HK-2 (cell line): ENCODE results near the gene ADI1.

Experiments
- DNase-seq: peaks from one replicate; pipeline ENCODE4 v3.0.0-alpha.2; 2018; ENCODE audit not compliant: unreplicated experiment

The ADI1 gene

DNA sequence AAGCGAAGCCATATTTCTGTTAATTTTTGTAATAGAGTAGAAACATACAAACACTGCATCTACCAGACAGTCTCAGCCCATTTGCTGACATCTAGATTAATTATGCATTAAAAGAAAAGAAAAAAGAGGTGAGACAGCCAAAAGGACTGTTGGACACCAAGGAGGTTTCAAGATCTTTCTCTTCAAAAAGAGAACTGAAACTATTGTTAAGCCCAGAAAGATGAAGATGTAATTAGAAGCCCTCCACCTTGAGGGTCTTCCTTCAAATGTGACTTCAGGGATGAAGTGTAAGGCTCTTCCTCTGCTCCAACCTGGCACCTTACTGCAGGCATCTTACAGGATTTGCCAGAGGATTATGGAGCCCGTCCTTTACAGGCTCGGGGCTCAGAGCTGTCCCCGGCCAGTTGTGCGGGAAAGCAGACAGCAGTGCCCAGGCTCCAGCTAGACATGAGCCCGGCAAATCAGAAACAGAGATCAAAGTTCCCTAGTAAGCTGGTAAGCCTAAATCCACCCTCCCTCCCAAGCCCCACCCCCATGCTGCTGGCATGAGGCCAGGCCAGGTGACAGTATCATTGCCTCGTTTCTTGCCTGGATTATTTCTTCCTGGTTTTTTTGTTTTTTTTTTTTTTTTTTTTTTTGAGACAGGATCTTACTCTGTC lies 38.9 kb downstream of the ADI1 start:
- no peak for DNase-seq

DNA sequence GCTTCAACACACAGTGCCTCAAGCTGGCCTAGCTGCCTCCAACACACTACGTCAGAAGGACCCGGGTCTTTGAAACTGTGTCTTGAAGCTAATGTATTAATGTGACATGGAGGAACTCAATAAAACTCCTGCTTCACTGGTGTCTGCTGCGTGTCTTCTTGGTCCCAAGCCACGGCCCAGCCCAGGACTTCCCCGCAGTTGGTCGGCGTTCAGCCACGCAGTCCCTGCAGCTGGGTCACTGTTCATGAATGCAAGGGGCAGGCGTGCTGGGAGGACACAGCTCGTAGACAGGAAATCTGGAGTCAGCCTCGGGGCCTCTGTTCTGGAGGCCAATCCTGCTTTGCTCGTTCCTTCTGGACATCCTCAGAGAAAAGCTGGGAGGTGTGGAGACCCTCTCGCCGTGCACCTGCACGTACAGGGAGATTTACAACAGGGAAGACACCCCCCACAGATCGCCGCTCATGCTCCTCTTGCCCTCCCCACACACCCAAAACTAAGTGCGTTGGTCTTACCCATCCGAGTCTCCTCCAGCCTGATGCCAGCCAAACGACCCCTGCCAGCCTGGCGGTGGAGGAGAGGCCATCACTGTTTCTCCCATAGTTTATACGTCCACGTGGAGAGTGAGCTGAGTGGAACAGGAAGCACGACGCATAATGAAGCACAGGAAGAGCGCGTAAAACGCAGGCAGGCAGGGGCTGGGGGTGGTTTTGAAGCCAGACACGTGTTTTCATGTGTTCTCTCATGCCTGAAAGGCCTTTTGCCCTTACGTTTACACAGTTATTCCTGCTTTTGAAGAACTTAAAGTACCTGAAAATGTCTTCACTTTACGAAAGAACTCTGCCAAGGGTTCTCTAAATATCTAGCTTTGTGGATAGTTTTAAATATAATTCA lies 39.7 kb downstream of the ADI1 start:
- no peak for DNase-seq

DNA sequence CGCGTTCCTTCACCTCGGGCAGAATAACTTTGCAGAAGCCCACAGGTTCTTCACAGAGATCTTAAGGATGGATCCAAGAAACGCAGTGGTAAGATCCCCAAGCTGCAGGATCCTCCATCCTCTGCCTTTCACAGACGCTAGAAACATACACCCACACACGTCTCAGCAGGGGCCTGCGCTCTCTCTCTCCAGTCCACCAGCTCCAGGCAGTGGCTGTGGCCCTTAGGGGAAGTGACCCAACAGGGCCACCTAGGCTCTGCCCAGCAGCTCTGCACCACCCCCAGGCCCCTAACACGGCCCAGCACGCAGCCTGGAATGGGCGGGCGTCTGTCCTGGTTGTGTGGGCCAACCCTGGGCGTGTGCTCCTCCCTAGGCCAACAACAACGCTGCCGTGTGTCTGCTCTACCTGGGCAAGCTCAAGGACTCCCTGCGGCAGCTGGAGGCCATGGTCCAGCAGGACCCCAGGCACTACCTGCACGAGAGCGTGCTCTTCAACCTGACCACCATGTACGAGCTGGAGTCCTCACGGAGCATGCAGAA lies 40.4 kb downstream of the ADI1 start:
- no peak for DNase-seq

DNA sequence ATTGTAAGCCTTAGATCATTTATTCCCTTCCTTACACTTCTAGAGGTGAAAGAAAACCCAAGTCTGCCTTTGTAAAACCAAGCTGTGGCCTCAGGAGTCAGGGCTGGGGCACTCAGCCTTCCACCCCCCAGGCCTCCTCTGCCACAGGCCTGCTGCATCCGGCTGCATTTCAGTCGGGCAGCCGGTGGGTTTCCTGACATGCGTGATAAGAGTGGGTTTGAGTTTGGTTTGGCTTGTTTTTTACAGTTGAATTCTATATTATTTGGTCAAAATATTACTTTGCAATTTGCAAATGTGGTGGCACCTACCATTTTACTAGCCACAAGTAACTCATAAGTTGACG lies 42.4 kb downstream of the ADI1 start:
- no peak for DNase-seq

DNA sequence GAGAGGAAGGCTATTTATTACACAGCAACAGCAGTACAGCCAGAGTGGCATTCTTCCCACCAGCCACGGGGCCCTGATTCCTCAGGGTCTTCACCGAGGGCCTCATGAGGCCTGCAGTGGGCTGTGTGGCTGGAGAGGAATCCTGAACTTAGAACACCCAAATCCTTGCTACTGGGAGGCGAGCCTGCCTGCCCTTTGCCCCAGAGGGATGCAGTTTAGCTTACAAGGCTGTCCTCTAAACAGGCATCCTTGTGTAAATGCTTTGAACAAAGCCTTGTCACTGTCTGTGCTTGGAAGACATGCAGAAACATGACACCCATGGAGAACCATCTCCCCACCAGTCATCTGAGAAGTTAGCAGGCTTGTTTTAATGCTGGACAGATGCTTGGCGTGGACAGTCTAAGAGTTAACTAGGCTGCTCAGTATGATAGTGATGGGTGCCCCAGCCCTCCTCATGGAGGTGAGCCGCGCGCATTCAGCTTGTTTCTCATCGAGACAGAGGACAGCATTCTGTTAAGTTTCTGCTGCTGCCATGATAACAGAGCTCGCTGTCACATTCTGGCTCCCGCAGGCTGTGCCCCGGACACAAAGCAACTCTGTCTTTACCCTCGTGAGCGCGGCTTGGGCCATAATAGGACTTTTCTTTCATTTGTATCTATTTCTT lies 42.9 kb downstream of the ADI1 start:
- no peak for DNase-seq

DNA sequence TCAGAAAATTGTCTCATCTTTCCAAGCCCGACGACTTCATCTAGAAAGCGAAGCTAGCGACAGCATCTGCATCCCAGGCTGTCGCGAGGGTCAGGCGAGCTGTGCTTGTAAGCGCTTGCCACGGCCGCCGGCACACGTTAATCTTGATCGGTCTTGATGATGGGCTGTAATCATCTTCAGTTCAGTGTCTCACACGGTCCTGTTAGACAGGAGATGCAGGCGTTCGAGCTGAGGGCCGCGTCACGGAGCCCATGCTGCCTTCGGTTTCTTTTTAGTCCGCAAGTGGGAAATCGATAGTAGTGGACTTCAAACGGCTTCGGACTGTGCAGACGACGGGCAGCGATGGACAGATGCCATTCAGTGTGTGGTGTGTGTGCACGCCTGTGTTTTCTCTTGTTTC lies 43.6 kb downstream of the ADI1 start:
- DNase-seq: no peak

DNA sequence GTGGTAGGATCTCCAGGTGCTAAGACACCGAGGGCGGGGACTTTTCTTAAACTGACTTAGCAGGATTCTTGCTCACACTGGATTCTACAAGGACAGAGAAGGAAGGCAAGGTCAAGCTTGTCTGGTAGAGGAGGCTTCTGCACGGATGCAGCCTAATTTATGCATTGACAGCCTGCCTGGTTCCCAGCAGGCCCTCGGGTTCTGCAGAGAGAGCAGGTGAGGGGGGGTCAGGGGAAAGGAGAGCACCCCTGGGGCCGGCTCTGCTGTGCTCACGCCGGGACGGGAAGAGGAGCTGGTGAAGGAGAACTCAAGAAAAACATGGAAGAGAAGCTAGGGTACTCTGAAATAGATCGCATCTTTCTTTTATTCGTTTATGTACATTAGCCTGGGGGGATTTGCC lies 46.4 kb downstream of the ADI1 start:
- no peak for DNase-seq

DNA sequence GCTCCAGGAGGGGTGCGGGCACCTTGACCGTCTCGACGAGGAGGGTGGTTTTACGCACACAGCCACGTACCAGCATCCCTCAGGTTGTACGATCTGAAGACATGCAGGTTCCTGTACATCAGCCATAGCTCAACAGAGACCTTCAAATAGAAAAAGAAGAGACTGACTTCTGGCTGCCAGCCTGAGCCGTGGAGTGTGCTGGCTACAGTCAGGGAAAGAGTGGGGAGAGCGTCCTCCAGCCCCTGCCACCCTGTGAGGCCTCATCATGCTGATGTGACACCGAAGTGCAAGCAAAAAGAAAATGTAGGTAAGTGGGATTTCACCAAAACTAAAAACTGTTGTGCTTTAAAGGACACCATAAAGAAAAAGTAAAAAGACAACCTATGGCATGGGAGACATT lies 47.0 kb downstream of the ADI1 start:
- no peak for DNase-seq

DNA sequence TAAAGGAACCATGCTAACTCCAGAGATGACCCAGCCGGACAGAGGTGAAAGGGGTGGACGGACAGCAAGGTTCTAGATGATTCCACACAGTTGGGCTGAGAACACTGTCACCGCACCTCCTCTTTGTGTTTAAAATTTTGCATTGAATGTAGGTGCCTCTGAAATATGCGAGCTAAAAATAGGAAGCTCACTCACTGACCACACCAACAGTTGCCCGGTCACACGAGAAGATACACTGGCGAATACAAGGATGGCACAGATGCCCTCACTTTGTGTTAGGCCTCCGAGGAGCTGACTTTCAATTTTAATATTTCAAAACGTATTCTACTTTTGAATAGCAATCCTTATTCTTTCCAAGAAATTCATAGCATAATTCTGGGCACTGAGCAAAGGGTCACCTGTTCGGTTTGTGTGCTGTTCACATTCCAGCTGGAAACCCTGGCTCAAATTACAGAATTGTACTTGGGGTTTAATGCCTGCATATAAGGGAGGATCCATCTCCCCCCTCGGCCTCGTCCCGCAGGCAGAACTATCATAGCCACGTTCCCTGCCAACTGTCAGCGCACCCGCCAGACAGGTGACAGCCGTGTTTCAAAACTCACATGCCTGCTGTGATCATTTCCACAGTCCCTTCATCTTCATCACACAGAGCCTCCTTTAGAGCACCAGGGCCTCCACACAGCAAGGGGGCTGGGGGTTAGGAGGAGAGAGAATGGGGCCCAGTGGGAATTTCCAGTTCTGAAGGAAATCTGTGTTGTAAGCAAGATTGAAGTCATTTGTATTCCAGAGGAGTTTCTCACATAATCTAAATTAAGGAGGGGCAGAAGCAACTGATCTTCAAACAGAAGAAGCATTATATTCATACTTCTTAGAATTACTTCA lies 48.2 kb downstream of the ADI1 start:
- DNase-seq: no peak

DNA sequence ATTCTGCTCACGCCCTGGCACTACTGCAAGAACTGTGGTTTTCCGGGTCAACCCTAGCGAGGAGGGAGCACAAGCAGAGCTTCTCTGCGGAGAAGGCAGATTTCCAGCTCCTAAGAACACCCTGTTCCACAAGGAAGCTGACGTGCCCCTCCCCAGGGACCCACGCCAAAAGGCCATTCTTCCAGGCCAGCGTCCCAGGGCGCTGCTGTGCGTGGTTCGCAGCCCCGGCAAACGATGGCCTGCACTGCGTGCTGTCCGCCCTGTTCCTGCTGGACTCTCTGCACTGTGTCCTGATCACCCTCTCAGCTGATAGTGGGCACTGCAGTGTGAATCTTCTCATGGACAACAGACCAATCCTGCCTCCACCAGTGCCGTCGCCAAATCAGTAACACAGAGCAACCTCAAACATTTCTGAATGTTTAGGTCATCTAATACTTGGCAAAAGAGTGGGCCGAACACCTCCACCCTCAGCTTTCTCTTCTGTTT lies 49.1 kb downstream of the ADI1 start:
- peak; percentile 24 for DNase-seq

DNA sequence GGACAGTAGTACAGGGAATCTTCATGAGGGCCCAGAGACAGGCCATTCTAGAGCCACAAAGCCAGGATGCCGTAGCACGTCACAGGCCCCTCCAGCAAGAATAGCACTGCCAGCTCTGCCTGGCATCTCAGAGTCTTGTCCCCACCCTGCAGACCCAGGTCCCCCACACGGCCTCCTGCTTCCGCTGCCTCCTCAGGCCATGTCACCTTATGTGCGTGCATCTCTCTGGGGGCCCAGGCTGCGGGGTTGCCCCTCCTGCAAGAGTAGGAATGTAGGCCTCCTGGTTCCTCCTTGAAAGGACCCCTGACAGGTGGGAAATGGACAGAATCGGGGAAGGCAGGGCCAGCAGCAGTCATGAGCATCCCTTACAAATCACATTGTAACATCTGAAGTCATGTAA lies 49.8 kb downstream of the ADI1 start:
- no peak for DNase-seq

DNA sequence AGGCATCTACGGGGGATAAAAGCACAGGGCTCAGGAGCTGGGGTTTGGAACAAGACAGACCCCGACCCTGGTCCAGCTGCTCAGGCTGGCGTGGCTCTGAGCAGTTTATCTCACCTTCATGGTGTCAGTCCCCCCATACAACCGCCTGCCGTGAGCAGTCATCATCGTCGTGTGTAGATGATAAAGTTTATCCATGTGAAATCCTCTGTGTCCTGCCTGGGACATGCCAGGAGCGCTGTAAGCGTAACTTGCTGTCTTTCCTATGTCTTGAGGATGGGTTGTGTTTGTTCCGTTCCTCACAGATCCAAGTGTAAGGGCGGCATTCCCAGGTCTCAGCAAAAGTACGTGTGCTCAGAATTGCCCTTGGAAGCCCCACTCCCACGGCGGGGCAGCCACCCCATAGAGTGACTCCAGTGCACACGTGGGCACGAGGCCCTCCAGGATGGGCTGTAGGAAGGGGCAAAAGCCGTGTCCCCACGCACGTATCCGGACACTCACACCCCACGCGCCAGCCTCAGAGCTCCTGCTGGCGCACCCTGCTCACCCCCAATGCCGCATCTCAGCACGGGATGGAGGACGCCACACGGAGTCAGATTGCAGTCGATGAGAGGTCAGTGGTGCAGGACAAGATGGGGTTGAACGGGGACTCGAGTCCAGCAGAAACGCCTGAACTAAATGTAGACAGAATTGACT lies 50.9 kb downstream of the ADI1 start:
- DNase-seq: no peak

DNA sequence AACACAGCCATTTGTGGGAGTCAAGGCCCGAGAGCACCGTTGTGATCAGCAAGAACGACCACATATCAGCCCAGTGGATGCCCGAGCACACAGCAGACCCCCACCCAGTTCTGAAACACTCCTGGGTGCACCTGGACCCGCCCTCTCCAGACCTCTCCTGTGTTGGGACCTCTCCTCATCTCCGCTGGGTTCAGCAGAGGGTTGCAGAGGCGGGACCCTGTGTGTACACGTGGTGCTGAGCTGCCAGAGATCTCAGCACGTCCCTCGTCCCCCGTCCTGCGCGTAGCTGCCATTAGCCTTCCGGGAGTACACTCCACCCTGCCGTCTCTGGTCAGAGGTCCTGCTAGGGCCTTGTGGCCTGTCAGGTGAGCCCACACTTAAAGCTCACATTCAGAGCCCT lies 51.7 kb downstream of the ADI1 start:
- DNase-seq: no peak

DNA sequence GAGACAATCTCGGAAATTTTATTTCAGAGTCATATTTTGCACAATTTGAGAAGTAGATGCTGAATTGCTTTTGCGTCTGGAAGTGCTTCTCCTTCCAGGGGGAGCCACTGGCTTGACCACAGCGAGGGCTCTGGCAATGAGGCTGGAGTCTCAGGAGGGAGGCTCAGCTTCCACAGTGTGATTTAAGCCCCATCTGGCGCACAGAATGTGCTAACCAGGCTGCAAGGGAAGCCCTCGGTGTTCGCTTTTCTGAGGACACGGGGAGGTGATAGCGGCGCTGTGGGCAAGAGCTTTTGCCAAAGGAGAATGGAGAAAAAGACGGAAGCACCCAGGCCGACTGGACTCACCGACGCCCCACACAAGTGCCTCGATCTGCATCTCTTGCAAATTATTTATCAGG lies 52.4 kb downstream of the ADI1 start:
- no peak for DNase-seq

DNA sequence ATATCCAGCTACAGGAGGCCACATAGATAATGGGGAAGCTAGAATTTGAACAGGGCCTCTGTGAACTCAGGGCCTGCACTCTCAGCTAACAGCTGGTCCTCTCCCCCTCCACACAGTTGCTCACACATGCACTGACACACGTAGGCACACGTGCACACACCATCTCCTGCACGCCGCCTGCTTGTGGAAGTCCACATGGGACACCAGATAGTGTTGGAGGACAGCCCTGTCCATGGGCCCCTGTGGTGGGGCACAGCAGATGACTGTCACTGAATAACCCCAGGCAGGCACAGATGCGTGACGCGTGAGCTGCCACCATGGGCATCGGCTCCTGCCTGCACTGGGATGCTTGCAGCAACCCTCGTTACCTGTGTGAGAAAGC lies 52.9 kb downstream of the ADI1 start:
- no peak for DNase-seq

DNA sequence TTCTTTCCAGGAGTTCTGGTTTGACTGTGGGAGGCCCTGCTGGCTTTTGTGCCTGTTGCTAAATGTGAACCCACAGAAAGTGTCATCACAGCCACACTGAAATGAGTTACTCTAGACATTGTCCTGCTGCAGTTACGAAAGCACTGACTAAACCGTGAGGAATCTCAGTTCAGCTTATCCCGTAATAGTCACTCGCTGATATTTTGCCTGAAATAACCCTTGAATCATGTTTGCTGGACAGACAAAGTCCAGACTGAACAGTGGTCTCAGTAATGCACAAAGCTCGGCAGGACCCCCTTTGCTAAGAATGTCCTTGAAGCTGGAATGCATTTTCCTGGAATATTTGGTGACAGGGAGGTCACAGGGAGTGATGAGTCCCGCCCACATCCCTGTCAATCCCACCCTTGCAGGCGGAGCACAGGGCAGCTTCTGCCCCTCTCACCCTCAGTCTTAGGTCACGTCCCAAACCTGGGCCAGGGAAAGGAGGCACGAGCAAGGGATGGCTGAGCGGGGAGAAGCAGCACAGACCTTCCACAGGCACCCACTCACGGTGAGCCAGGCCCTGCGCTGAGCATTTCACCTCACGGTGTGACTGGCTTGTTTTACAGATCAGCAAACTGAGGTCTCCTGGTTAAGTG lies 53.4 kb downstream of the ADI1 start:
- DNase-seq: peak; percentile 20

DNA sequence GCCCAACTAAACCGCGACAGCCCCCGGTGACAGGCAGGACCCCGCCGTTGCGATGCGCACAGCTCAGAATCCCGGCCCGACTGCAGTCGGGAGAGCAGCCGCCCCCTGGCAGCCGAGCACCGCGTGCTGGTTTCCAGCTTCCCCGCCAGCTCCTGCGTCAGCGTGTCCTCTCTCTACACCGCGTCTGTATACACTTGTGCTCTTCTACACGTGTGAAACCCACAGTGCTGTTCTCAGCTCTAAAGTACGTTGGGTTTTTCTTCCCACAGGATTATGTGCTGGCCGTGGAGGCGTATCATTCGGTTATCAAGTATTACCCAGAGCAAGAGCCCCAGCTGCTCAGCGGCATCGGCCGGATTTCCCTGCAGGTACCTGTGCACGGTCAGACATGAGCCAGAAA lies 54.0 kb downstream of the ADI1 start:
- DNase-seq: no peak

DNA sequence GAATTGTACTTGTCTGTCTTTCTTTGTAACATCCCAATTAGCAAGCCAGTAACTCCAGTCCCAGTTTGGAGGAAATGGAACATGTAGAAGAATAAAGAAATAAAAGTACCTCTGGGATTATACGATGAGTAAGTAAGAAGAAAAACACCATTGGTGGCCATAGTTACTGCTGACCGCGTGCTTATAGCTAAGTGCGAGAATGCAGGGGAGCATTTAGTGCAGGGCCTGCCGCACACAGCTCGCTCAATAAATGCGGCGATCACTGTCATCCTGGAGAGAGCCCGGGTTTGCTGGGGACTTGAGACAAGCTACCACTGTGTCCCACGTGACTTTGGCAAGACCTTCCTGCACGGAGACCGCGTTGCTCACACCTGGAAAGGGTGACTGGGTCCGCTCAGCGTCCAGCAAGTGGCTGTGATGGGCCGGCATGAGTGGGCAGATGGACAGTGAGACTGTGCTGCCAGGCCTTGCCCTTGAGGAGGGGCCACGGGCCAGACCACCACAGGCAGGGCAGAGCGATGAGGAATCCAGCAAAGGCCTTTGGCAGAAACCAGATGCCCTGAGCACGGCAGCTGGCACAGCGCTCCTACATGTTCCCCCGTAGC lies 54.8 kb downstream of the ADI1 start:
- no peak for DNase-seq

DNA sequence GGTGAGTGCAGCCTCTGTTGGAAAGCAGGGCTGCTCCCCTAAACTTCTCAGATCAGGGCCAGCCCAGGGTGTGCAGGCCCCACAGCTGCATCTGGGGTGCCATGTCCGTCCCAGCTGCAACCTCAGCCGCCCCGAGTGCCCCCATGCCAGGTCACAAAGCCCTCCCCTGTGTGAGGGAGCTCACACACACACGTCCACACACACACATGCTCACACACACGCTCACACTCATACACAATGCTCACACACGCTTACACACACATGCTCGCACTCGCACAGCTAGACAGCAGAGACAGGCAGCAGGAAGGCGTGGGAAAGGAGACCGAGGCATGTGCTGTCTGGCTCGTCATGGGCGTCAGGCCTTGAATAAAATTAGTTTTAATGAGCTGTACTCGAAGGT lies 55.4 kb downstream of the ADI1 start:
- no peak for DNase-seq

DNA sequence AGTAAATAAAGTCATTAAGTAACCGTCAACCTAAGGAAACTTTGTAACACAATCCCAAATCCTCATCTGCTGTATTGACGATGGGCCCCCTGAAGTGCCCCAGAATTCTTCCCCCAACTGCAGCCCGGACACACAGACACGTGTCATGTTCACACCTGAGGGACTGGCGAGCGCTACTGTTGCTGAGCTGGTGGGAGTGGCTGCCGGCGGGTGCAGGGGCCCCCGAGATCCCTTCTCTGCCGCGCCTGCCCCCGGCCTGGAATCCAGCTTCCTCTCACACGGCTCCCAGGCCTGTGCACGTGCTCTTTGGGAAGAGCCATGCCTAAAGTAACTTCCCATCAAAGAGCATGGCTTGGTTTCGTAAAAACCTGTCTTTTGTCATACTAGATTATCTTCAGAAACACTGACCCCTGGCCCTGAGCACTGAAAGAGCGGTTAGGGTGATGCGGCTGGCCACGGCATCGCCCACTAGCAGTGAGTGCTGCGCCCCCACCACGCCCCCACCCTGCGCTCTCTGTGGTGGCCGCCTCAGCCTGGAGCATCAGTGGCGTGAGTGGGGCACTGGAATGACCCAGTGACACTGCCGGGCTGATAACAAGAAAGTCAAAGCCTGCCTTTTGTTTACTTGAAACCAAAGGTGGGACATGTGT lies 56.0 kb downstream of the ADI1 start:
- DNase-seq: no peak
